ENCODE data around the gene PUM1.
"Not testable (repeated sequence)": the region's sequence is repeated elsewhere in the genome, so short reads cannot be mapped to it uniquely, and the experiment has no call there.

DNA sequence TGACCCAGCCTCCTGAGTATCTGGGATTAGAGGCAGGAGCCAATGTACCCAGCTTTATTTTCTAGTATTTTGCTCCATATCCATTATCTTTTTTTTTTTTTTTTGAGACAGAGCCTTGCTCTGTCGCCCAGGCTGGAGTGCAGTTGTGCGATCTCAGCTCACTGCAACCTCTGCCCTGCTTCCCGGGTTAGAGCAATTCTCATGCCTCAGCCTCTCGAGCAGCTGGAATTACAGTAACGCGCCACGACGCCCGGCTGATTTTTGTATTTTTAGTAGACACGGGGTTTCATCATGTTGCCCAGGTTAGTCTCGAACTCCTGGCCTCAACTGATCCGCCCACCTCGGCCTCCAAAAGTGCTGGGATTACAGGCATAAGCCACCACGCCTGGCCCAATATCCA is 12.9 kb downstream of the PUM1 start:
- TF ChIP-seq, protein P1, sequence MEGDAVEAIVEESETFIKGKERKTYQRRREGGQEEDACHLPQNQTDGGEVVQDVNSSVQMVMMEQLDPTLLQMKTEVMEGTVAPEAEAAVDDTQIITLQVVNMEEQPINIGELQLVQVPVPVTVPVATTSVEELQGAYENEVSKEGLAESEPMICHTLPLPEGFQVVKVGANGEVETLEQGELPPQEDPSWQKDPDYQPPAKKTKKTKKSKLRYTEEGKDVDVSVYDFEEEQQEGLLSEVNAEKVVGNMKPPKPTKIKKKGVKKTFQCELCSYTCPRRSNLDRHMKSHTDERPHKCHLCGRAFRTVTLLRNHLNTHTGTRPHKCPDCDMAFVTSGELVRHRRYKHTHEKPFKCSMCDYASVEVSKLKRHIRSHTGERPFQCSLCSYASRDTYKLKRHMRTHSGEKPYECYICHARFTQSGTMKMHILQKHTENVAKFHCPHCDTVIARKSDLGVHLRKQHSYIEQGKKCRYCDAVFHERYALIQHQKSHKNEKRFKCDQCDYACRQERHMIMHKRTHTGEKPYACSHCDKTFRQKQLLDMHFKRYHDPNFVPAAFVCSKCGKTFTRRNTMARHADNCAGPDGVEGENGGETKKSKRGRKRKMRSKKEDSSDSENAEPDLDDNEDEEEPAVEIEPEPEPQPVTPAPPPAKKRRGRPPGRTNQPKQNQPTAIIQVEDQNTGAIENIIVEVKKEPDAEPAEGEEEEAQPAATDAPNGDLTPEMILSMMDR (conservative IDR thresholded peaks at IDR 0.05; ENCODE audit: low read depth, low read length), result not testable (repeated sequence)
- TF ChIP-seq EZH2phosphoT487 (IDR thresholded peaks at IDR 0.05; ENCODE audit: borderline replicate concordance, low read length), result not testable (repeated sequence)
